Endodermal cell (in vitro differentiated cells): Measurements from ENCODE around the gene ATRN. TPM values are rescaled to one million over a fixed set of nuclear protein-coding genes. Genes with fewer than 3 reads are reported as not detected.

ENCODE experiments used
- DNase-seq: peaks from one replicate; pipeline ENCODE4 v3.0.0-alpha.2; 2017
- H3K27ac ChIP-seq: 2 replicates; pipeline ENCODE4 v1.5.1; 2013; ENCODE audit warnings: mild to moderate bottlenecking, low read depth, low read length, moderate library complexity
- H3K27me3 ChIP-seq: 2 replicates; pipeline ENCODE4 v1.6.1; 2013; ENCODE audit warnings: mild to moderate bottlenecking, low read length, moderate library complexity; ENCODE audit not compliant: insufficient read depth, control insufficient read depth, poor library complexity, severe bottlenecking
- H3K36me3 ChIP-seq: 2 replicates; pipeline ENCODE4 v1.7.0; 2013; ENCODE audit warnings: mild to moderate bottlenecking, low read length, moderate library complexity; ENCODE audit not compliant: control insufficient read depth, insufficient read depth
- H3K4me1 ChIP-seq: one replicate; pipeline ENCODE4 v1.7.0; 2013; ENCODE audit warnings: low read length; ENCODE audit not compliant: control insufficient read depth, insufficient read depth
- H3K4me3 ChIP-seq: 2 replicates; pipeline ENCODE4 v1.5.1; 2013; ENCODE audit warnings: mild to moderate bottlenecking, low read length, moderate library complexity
- H3K9ac ChIP-seq: 2 replicates; pipeline ENCODE4 v1.6.1; 2013; ENCODE audit warnings: mild to moderate bottlenecking, low read length, moderate library complexity; ENCODE audit not compliant: poor library complexity, severe bottlenecking; ENCODE audit errors: extremely low read depth
- H3K9me3 ChIP-seq: 2 replicates; pipeline ENCODE4 v1.6.1; 2013; ENCODE audit warnings: mild to moderate bottlenecking, low read length, moderate library complexity; ENCODE audit not compliant: control insufficient read depth
- H3K27ac Mint-ChIP-seq: 2 replicates; pipeline ENCODE4 v1.8.0; 2020; ENCODE audit warnings: mixed read lengths
- H3K27me3 Mint-ChIP-seq: 2 replicates; pipeline ENCODE4 v1.8.0; 2021; ENCODE audit warnings: mild to moderate bottlenecking, mixed read lengths; ENCODE audit not compliant: insufficient read depth
- H3K36me3 Mint-ChIP-seq: 2 replicates; pipeline ENCODE4 v1.8.0; 2020; ENCODE audit warnings: low read depth, mixed read lengths
- H3K4me1 Mint-ChIP-seq: 2 replicates; pipeline ENCODE4 v1.8.0; 2020; ENCODE audit warnings: mixed read lengths
- H3K4me3 Mint-ChIP-seq: 2 replicates; pipeline ENCODE4 v1.8.0; 2020; ENCODE audit warnings: mild to moderate bottlenecking, moderate library complexity, mixed read lengths
- H3K9me3 Mint-ChIP-seq: 2 replicates; pipeline ENCODE4 v1.8.0; 2020; ENCODE audit warnings: mild to moderate bottlenecking, mixed read lengths
- CTCF ChIP-seq: fragments of 200-600 bp; sonication (generic); conservative IDR thresholded peaks from 2 replicates; pipeline ENCODE4 v1.5.0; 2021; ENCODE audit warnings: antibody characterized with exemption, mild to moderate bottlenecking
- WGBS, 2 experiments: methylation state at CpG; one replicate each; pipeline versions ENCODE4 v1.1.5 to v1.1.7; 2013; ENCODE audit warnings: missing lambda C conversion rate in 2 of 2, mixed read lengths in 1 of 2; ENCODE audit not compliant: insufficient coverage in 1 of 2, insufficient read length in 1 of 2; 5-methylcytosine and 5-hydroxymethylcytosine counted together
- total RNA-seq, 2 donors: library from RNA; stranded (reverse); fragmentation: NEBNext Ultra II Directional in 1 of 2; extraction: Animal tissue kit (Norgen Biotek cat#: 25700) in 1 of 2; gene quantifications; 2 replicates in 1 of 2; 3 replicates in 1 of 2; pipeline ENCODE4 v1.2.1, GENCODE V29; 2021

Gene ATRN
- total RNA-seq, 2 donors from 2014 or later = 27.4 to 31.2 TPM

- DNase-seq = peak; percentile 34
- H3K9me3 Mint-ChIP-seq = peaks cover 3% of the 10 kb centered on the region
- no peak overlapping the region for H3K4me3 ChIP-seq
- no peak overlapping the region for H3K4me3 Mint-ChIP-seq
- WGBS, 2 experiments = 37 to 38% methylated on average over 39 to 60 of the region's 60 CpGs
- H3K9ac ChIP-seq = no peak overlapping the region
- H3K27ac Mint-ChIP-seq = no peak overlapping the region
- no peaks in the 10 kb centered on the region for H3K9me3 ChIP-seq
- H3K4me1 Mint-ChIP-seq = peaks cover 3% of the 10 kb centered on the region
- H3K27ac ChIP-seq = no peak overlapping the region
- no peaks in the 10 kb centered on the region for H3K36me3 ChIP-seq
- TF ChIP-seq CTCF = no peak
- H3K27me3 Mint-ChIP-seq = peaks cover 67% of the 10 kb centered on the region
- H3K36me3 Mint-ChIP-seq = no peaks in the 10 kb centered on the region
- H3K27me3 ChIP-seq = peaks cover 47% of the 10 kb centered on the region
- H3K4me1 ChIP-seq = no peaks in the 10 kb centered on the region
Measured at GRCh38 chr20:3661060-3661813, 190.4 kb downstream of the ATRN start.

GRCh38 chr20:3661814-3662665, 191.2 kb downstream of the ATRN start:
- H3K36me3 Mint-ChIP-seq = no peaks in the 10 kb centered on the region

More at GRCh38 chr20:3661814-3662665, 191.2 kb downstream of the ATRN start:
- TF ChIP-seq CTCF = no peak
- Mint-ChIP-seq H3K27ac (no peak overlapping the region), H3K4me3 (no peak overlapping the region), H3K27me3 (peaks cover 66% of the 10 kb centered on the region), H3K4me1 (peaks cover 3% of the 10 kb centered on the region), H3K9me3 (peaks cover 3% of the 10 kb centered on the region)
- no peak overlapping the region for H3K9ac ChIP-seq
- H3K36me3 ChIP-seq = no peaks in the 10 kb centered on the region
- H3K4me1 ChIP-seq = no peaks in the 10 kb centered on the region
- no peak overlapping the region for H3K4me3 ChIP-seq
- H3K27ac ChIP-seq = no peak overlapping the region
- peaks cover 47% of the 10 kb centered on the region for H3K27me3 ChIP-seq
- WGBS, 2 experiments = 78 to 90% methylated on average over 4 to 12 of the region's 12 CpGs
- peak; percentile 36 for DNase-seq
- H3K9me3 ChIP-seq = no peaks in the 10 kb centered on the region
